Osteoblast (primary cell): ENCODE measurements around the gene ACTN3. TPM values are rescaled to one million over a fixed set of nuclear protein-coding genes. Genes with fewer than 3 reads are reported as not detected.
A peak's percentile ranks its signal among the peaks of the same experiment; 100 is the strongest.

Experiments
- DNase-seq: peaks from one replicate; pipeline ENCODE4 v3.0.0; 2011; ENCODE audit warnings: low spot score, mixed read lengths; ENCODE audit not compliant: insufficient read length; ENCODE audit errors: missing footprints
- H2AFZ ChIP-seq: 2 replicates; pipeline ENCODE4 v1.6.0; 2011; ENCODE audit warnings: mild to moderate bottlenecking, low read length
- H3K27ac ChIP-seq: 2 replicates; pipeline ENCODE4 v1.5.1; 2011; ENCODE audit warnings: mild to moderate bottlenecking, low read depth, low read length, moderate library complexity
- H3K27me3 ChIP-seq: 2 replicates; pipeline ENCODE4 v1.6.0; 2012; ENCODE audit warnings: mild to moderate bottlenecking, control low read depth, inconsistent platforms, low read length, moderate library complexity; ENCODE audit not compliant: insufficient read depth
- H3K36me3 ChIP-seq: 2 replicates; pipeline ENCODE4 v1.5.1; 2011; ENCODE audit warnings: mild to moderate bottlenecking, low read length, control low read depth, moderate library complexity; ENCODE audit not compliant: insufficient read depth
- H3K4me1 ChIP-seq: 2 replicates; pipeline ENCODE4 v1.5.1; 2011; ENCODE audit warnings: mild to moderate bottlenecking, low read length, control low read depth, moderate library complexity; ENCODE audit not compliant: insufficient read depth
- H3K4me2 ChIP-seq: 2 replicates; pipeline ENCODE4 v1.6.0; 2011; ENCODE audit warnings: mild to moderate bottlenecking, low read length; ENCODE audit not compliant: insufficient read depth
- H3K4me3 ChIP-seq: fragments of 200-600 bp; sonication (generic); 3 replicates; pipeline ENCODE4 v1.5.1; 2012; ENCODE audit warnings: mild to moderate bottlenecking, low read length, inconsistent platforms; ENCODE audit not compliant: insufficient read depth
- H3K79me2 ChIP-seq: 2 replicates; pipeline ENCODE4 v1.6.0; 2012; ENCODE audit warnings: mild to moderate bottlenecking, low read length, control low read depth, inconsistent platforms; ENCODE audit not compliant: insufficient read depth
- H3K9me3 ChIP-seq: 2 replicates; pipeline ENCODE4 v1.5.1; 2011; ENCODE audit warnings: low read depth, low read length, control low read depth
- H4K20me1 ChIP-seq: 2 replicates; pipeline ENCODE4 v1.6.0; 2012; ENCODE audit warnings: mild to moderate bottlenecking, low read length, control low read depth; ENCODE audit not compliant: insufficient read depth
- CTCF ChIP-seq: IDR thresholded peaks from 2 replicates; pipeline ENCODE4 v1.5.1; 2011; ENCODE audit warnings: mild to moderate bottlenecking, low read depth, low read length, moderate library complexity; ENCODE audit errors: extremely low read depth
- total RNA-seq: library from RNA; depleted of rRNA; stranded (reverse); fragments of >200 nt; gene quantifications from 2 replicates; pipeline ENCODE4 v1.2.3, GENCODE V29; 2012

The ACTN3 gene
- total RNA-seq, 1 donor, result under 0.01 TPM

- peak within 1 kb of the TSS; percentile 96 for H2AFZ ChIP-seq
- peak within 1 kb of the TSS; percentile 75 for H3K27ac ChIP-seq
- no peaks in the 10 kb centered on the region for H3K9me3 ChIP-seq
- H3K79me2 ChIP-seq, result peaks cover 31% of the 10 kb centered on the region
- H3K4me2 ChIP-seq, result peak within 1 kb of the TSS; percentile 94
- peaks cover 24% of the 10 kb centered on the region for H3K4me1 ChIP-seq
- H3K36me3 ChIP-seq, result no peaks in the 10 kb centered on the region
- H3K27me3 ChIP-seq, result no peaks in the 10 kb centered on the region
- H3K4me3 ChIP-seq, result peak within 1 kb of the TSS; percentile 91
- TF ChIP-seq CTCF, result peak; percentile 55
- DNase-seq, result peak; percentile 100
- H4K20me1 ChIP-seq, result no peaks in the 10 kb centered on the region
Measured at GRCh38 chr11:66592457-66593302, 46.0 kb downstream of the ACTN3 start, which contains the start of the genes CCDC87 and CCS. CCDC87 (minus strand) TSS chr11:66593063; CDS start chr11:66593015, 48 bp downstream. CCS (plus strand) TSS chr11:66593185; CDS start chr11:66593262, 77 bp downstream.

- peak overlapping the region; percentile 75 for H3K27ac ChIP-seq
- H4K20me1 ChIP-seq, result no peaks in the 10 kb centered on the region
- peak overlapping the region; percentile 94 for H3K4me2 ChIP-seq
- no peak for TF ChIP-seq CTCF
- H3K27me3 ChIP-seq, result no peaks in the 10 kb centered on the region
- no peaks in the 10 kb centered on the region for H3K36me3 ChIP-seq
- peaks cover 24% of the 10 kb centered on the region for H3K4me1 ChIP-seq
- H3K4me3 ChIP-seq, result peak overlapping the region; percentile 91
- H2AFZ ChIP-seq, result peak overlapping the region; percentile 89
- peaks cover 34% of the 10 kb centered on the region for H3K79me2 ChIP-seq
- DNase-seq, result no peak
- H3K9me3 ChIP-seq, result no peaks in the 10 kb centered on the region
Measured at GRCh38 chr11:66593303-66593635, 46.6 kb downstream of the ACTN3 start.

GRCh38 chr11:66593650-66594049 lies 46.9 kb downstream of the ACTN3 start:
- TF ChIP-seq CTCF, result no peak
- Histone ChIP-seq H3K4me3 (peak overlapping the region; percentile 91), H2AFZ (peak overlapping the region; percentile 89), H3K4me2 (peak overlapping the region; percentile 94), H3K27me3 (no peaks in the 10 kb centered on the region), H3K9me3 (no peaks in the 10 kb centered on the region), H3K36me3 (no peaks in the 10 kb centered on the region), H3K27ac (peak overlapping the region; percentile 75), H3K79me2 (peaks cover 37% of the 10 kb centered on the region), H3K4me1 (peaks cover 24% of the 10 kb centered on the region), H4K20me1 (no peaks in the 10 kb centered on the region)
- no peak for DNase-seq

GRCh38 chr11:66595245-66595904 lies 48.7 kb downstream of the ACTN3 start:
- peak overlapping the region; percentile 68 for H3K27ac ChIP-seq
- peak; percentile 95 for DNase-seq
- H3K4me2 ChIP-seq, result peak overlapping the region; percentile 62
- peaks cover 11% of the 10 kb centered on the region for H3K36me3 ChIP-seq
- H3K4me1 ChIP-seq, result peaks cover 32% of the 10 kb centered on the region
- peaks cover 7% of the 10 kb centered on the region for H4K20me1 ChIP-seq
- H2AFZ ChIP-seq, result peak overlapping the region; percentile 47
- no peak for TF ChIP-seq CTCF
- no peaks in the 10 kb centered on the region for H3K9me3 ChIP-seq
- peak overlapping the region; percentile 37 for H3K4me3 ChIP-seq
- H3K27me3 ChIP-seq, result no peaks in the 10 kb centered on the region
- peaks cover 43% of the 10 kb centered on the region for H3K79me2 ChIP-seq
